HEK293T (cell line): ENCODE results near the gene EIPR1.

ENCODE experiments used
- BHLHE40 ChIP-seq: fragments of 450-650 bp; IDR thresholded peaks from 2 replicates; pipeline ENCODE4 v1.6.1; 2016; ENCODE audit warnings: mild to moderate bottlenecking, moderate library complexity, borderline replicate concordance
- FOXA1 ChIP-seq: fragments of 450-650 bp; IDR thresholded peaks from 2 replicates; pipeline ENCODE4 v1.6.1; 2016; ENCODE audit warnings: mild to moderate bottlenecking
- HDGF ChIP-seq: fragments of 450-650 bp; IDR thresholded peaks from 2 replicates; pipeline ENCODE4 v1.6.1; 2017; ENCODE audit warnings: antibody characterized with exemption, borderline replicate concordance
- SP1 ChIP-seq: fragments of 450-650 bp; IDR thresholded peaks from 2 replicates; pipeline ENCODE4 v1.6.1; 2017
- SUZ12 ChIP-seq: fragments of 450-650 bp; IDR thresholded peaks from 2 replicates; pipeline ENCODE4 v1.6.1; 2016; ENCODE audit warnings: mild to moderate bottlenecking
- ZNF384 ChIP-seq: fragments of 450-650 bp; IDR thresholded peaks from 2 replicates; pipeline ENCODE4 v1.6.1; 2016

DNA sequence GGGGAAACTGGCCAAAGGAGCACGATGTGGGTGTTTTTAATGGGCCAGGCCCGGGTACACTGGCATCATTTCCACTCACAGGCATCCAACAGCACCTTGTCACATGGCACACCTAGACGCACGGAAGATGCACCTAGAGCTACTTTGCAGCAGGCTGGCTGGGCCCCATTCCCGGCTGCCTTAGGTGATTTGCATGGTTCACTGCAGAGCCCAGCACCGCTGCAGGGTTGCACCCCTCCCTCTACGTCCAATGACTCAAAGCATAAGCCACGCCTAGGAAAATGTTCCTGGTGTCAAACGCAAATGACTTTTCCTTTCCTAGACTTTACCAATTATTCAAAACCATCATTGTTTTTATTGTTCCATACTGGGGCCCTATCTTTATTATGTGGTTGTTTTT lies 222.9 kb downstream of the EIPR1 start:
- TF ChIP-seq SUZ12 = no peak
- TF ChIP-seq SP1 = no peak
- TF ChIP-seq HDGF = no peak
- TF ChIP-seq FOXA1 = no peak
- no peak for TF ChIP-seq BHLHE40
- TF ChIP-seq ZNF384 = no peak
